HEK293T (cell line): Measurements from ENCODE around the gene MR1.

Experiments
- ARNT ChIP-seq: fragments of 450-650 bp; IDR thresholded peaks from 2 replicates; pipeline ENCODE4 v1.6.1; 2017; ENCODE audit warnings: mild to moderate bottlenecking
- BHLHE40 ChIP-seq: fragments of 450-650 bp; IDR thresholded peaks from 2 replicates; pipeline ENCODE4 v1.6.1; 2016; ENCODE audit warnings: mild to moderate bottlenecking, moderate library complexity, borderline replicate concordance
- CTBP1 ChIP-seq: fragments of 450-650 bp; IDR thresholded peaks from 2 replicates; pipeline ENCODE4 v1.6.1; 2016; ENCODE audit warnings: borderline replicate concordance
- ELF4 ChIP-seq: fragments of 450-650 bp; IDR thresholded peaks from 2 replicates; pipeline ENCODE4 v1.6.1; 2017; ENCODE audit warnings: antibody characterized with exemption
- SUZ12 ChIP-seq: fragments of 450-650 bp; IDR thresholded peaks from 2 replicates; pipeline ENCODE4 v1.6.1; 2016; ENCODE audit warnings: mild to moderate bottlenecking

- TF ChIP-seq CTBP1 (no peak), ARNT (no peak), ELF4 (no peak), SUZ12 (no peak), BHLHE40 (no peak)
Observed at GRCh38 chr1:181076852-181077251, 43.1 kb downstream of the MR1 start.
